Right lobe of liver (tissue), 4 donors: ENCODE results near the gene GNG11.

ENCODE experiments used
- CTCF ChIP-seq, 4 donors: fragments of 200-600 bp in 3 of 4; fragments of 450-650 bp in 1 of 4; IDR thresholded peaks; one replicate each; pipeline versions ENCODE4 v1.5.1 to v1.8.0; 2016 to 2022; ENCODE audit warnings: antibody characterized with exemption in 4 of 4, mild to moderate bottlenecking in 2 of 4
- POLR2A ChIP-seq: fragments of 450-650 bp; IDR thresholded peaks from one replicate; pipeline ENCODE4 v1.6.1; 2017; ENCODE audit warnings: antibody characterized with exemption, mild to moderate bottlenecking
- donor health status: DM: no; HTN: no; CAD: no.
- donor health status: DM: no; HTN: no; CAD: no.
- donor health status: DM: no; HTN: yes; CAD: no.

GRCh38 chr7:93937818-93938217, 16.3 kb downstream of the GNG11 start:
- TF ChIP-seq CTCF (IDR thresholded peaks at IDR 0.05) (no peak), POLR2A (no peak)
